ENCODE results near the gene DCTN4.

GRCh38 chr5:150700594-150701377, 58.0 kb downstream of the DCTN4 start, which contains the start of gene RBM22:
- TF ChIP-seq CTCF (IDR thresholded peaks at IDR 0.05; ENCODE audit: low read depth, low read length) (peak; percentile 28), POLR2A (IDR thresholded peaks at IDR 0.05; ENCODE audit: extremely low read depth, insufficient read length) (peak; percentile 81)
